HG03039 (cell line): ENCODE results near the gene WDR7.
"Not testable (repeated sequence)": the region's sequence is repeated elsewhere in the genome, so short reads cannot be mapped to it uniquely, and the experiment has no call there.

Experiments
- ATAC-seq: cut with Tn5 transposase; IDR thresholded peaks from one replicate; pipeline ENCODE4 v1.9.1; 2021; ENCODE audit warnings: mild to moderate bottlenecking, moderate library complexity; ENCODE audit not compliant: unreplicated experiment

WDR7 gene

GRCh38 chr18:56652802-56653201 lies 1.6 kb downstream of the WDR7 start:
- no peak for ATAC-seq

GRCh38 chr18:56654280-56654679 lies 3.1 kb downstream of the WDR7 start:
- ATAC-seq, result not testable (repeated sequence)

GRCh38 chr18:56658261-56658660 lies 7.1 kb downstream of the WDR7 start:
- ATAC-seq, result no peak

GRCh38 chr18:56659111-56659510 lies 8.0 kb downstream of the WDR7 start:
- ATAC-seq, result no peak

GRCh38 chr18:56660655-56661054 lies 9.5 kb downstream of the WDR7 start:
- no peak for ATAC-seq

- no peak for ATAC-seq
These were observed 10.4 kb downstream of the WDR7 start for GRCh38 chr18:56661360-56662062.

GRCh38 chr18:56662063-56662408 lies 10.9 kb downstream of the WDR7 start:
- no peak for ATAC-seq

GRCh38 chr18:56662502-56662901 lies 11.3 kb downstream of the WDR7 start:
- no peak for ATAC-seq

- ATAC-seq, result no peak
These were observed 11.7 kb downstream of the WDR7 start for GRCh38 chr18:56662902-56663301.

GRCh38 chr18:56672391-56672790 lies 21.2 kb downstream of the WDR7 start:
- ATAC-seq, result no peak

- ATAC-seq, result no peak
These were observed 21.8 kb downstream of the WDR7 start for GRCh38 chr18:56672981-56673380.

GRCh38 chr18:56676639-56677038 lies 25.5 kb downstream of the WDR7 start:
- ATAC-seq, result no peak

GRCh38 chr18:56678836-56679565 lies 27.8 kb downstream of the WDR7 start:
- no peak for ATAC-seq

- ATAC-seq, result no peak
These were observed 33.1 kb downstream of the WDR7 start for GRCh38 chr18:56684277-56684676.

GRCh38 chr18:56691530-56691929 lies 40.4 kb downstream of the WDR7 start:
- no peak for ATAC-seq

GRCh38 chr18:56696966-56697365 lies 45.8 kb downstream of the WDR7 start:
- no peak for ATAC-seq

GRCh38 chr18:56702946-56703345 lies 51.8 kb downstream of the WDR7 start:
- no peak for ATAC-seq

- ATAC-seq, result peak; percentile 99
These were observed 58.3 kb downstream of the WDR7 start for GRCh38 chr18:56709463-56709862.

GRCh38 chr18:56711708-56712445 lies 60.7 kb downstream of the WDR7 start:
- ATAC-seq, result no peak

- ATAC-seq, result no peak
These were observed 61.6 kb downstream of the WDR7 start for GRCh38 chr18:56712761-56713160.

GRCh38 chr18:56715121-56715520 lies 64.0 kb downstream of the WDR7 start:
- no peak for ATAC-seq

- no peak for ATAC-seq
These were observed 65.6 kb downstream of the WDR7 start for GRCh38 chr18:56716692-56717146.
